Measurements from ENCODE around the gene XPO1.
"Not testable (repeated sequence)": the region's sequence is repeated elsewhere in the genome, so short reads cannot be mapped to it uniquely, and the experiment has no call there.

XPO1 gene

GRCh38 chr2:61492476-61492875, 45.7 kb downstream of the XPO1 start:
- H3K27ac ChIP-seq (ENCODE audit: low read depth, low read length): no peak overlapping the region

GRCh38 chr2:61485281-61485680, 52.9 kb downstream of the XPO1 start:
- Histone ChIP-seq H3K9ac (ENCODE audit: low read depth, low read length) (no peak overlapping the region), H3K9me3 (ENCODE audit: control insufficient read depth, insufficient read depth, low read length) (no peaks in the 10 kb centered on the region), H3K27me3 (ENCODE audit: control insufficient read depth, insufficient read depth, low read length) (no peaks in the 10 kb centered on the region), H3K4me3 (ENCODE audit: low read depth, low read length) (no peak overlapping the region), H3K36me3 (ENCODE audit: control insufficient read depth, insufficient read depth, low read length) (peaks cover 96% of the 10 kb centered on the region), H3K4me1 (ENCODE audit: control insufficient read depth, insufficient read depth, low read length) (no peaks in the 10 kb centered on the region), H3K27ac (ENCODE audit: low read depth, low read length) (no peak overlapping the region)

More at GRCh38 chr2:61492476-61492875, 45.7 kb downstream of the XPO1 start:
- H3K9ac ChIP-seq (ENCODE audit: low read depth, low read length): no peak overlapping the region
- H3K9me3 ChIP-seq (ENCODE audit: control insufficient read depth, insufficient read depth, low read length): no peaks in the 10 kb centered on the region
- peaks cover 98% of the 10 kb centered on the region for H3K36me3 ChIP-seq (ENCODE audit: control insufficient read depth, insufficient read depth, low read length)
- no peak overlapping the region for H3K4me3 ChIP-seq (ENCODE audit: low read depth, low read length)
- no peaks in the 10 kb centered on the region for H3K4me1 ChIP-seq (ENCODE audit: control insufficient read depth, insufficient read depth, low read length)
- no peaks in the 10 kb centered on the region for H3K27me3 ChIP-seq (ENCODE audit: control insufficient read depth, insufficient read depth, low read length)

GRCh38 chr2:61478086-61478485, 60.1 kb downstream of the XPO1 start:
- Histone ChIP-seq H3K9me3 (ENCODE audit: control insufficient read depth, insufficient read depth, low read length) (no peaks in the 10 kb centered on the region), H3K4me1 (ENCODE audit: control insufficient read depth, insufficient read depth, low read length) (no peaks in the 10 kb centered on the region), H3K27ac (ENCODE audit: low read depth, low read length) (no peak overlapping the region), H3K27me3 (ENCODE audit: control insufficient read depth, insufficient read depth, low read length) (no peaks in the 10 kb centered on the region), H3K9ac (ENCODE audit: low read depth, low read length) (no peak overlapping the region), H3K4me3 (ENCODE audit: low read depth, low read length) (no peak overlapping the region), H3K36me3 (ENCODE audit: control insufficient read depth, insufficient read depth, low read length) (peaks cover 66% of the 10 kb centered on the region)

- not testable (repeated sequence) for H3K4me3 ChIP-seq (ENCODE audit: low read depth, low read length); H3K27me3 ChIP-seq (ENCODE audit: control insufficient read depth, insufficient read depth, low read length); H3K4me1 ChIP-seq (ENCODE audit: control insufficient read depth, insufficient read depth, low read length); H3K9me3 ChIP-seq (ENCODE audit: control insufficient read depth, insufficient read depth, low read length); H3K9ac ChIP-seq (ENCODE audit: low read depth, low read length); H3K27ac ChIP-seq (ENCODE audit: low read depth, low read length)
- peaks cover 56% of the 10 kb centered on the region for H3K36me3 ChIP-seq (ENCODE audit: control insufficient read depth, insufficient read depth, low read length)
Observed at GRCh38 chr2:61476929-61477589, 61.1 kb downstream of the XPO1 start.

- Histone ChIP-seq H3K9ac (ENCODE audit: low read depth, low read length) (peak overlapping the region; percentile 93), H3K9me3 (ENCODE audit: control insufficient read depth, insufficient read depth, low read length) (no peaks in the 10 kb centered on the region), H3K27me3 (ENCODE audit: control insufficient read depth, insufficient read depth, low read length) (no peaks in the 10 kb centered on the region), H3K4me3 (ENCODE audit: low read depth, low read length) (peak overlapping the region; percentile 89), H3K4me1 (ENCODE audit: control insufficient read depth, insufficient read depth, low read length) (peaks cover 6% of the 10 kb centered on the region; the same call in 1 of the 2 replicates), H3K27ac (ENCODE audit: low read depth, low read length) (peak overlapping the region; percentile 99), H3K36me3 (ENCODE audit: control insufficient read depth, insufficient read depth, low read length) (peaks cover 17% of the 10 kb centered on the region)
Observed at GRCh38 chr2:61471905-61472805, 66.0 kb downstream of the XPO1 start.

GRCh38 chr2:61470965-61471904, 66.9 kb downstream of the XPO1 start, which contains the start of gene USP34:
Gene USP34, minus strand, starts transcription at chr2:61471087. Its CDS starts 395 bp downstream, at chr2:61470692.
- H3K27me3 ChIP-seq (ENCODE audit: control insufficient read depth, insufficient read depth, low read length): no peaks in the 10 kb centered on the region
- peak within 1 kb of the TSS; percentile 89 for H3K4me3 ChIP-seq (ENCODE audit: low read depth, low read length)
- H3K36me3 ChIP-seq (ENCODE audit: control insufficient read depth, insufficient read depth, low read length): peaks cover 15% of the 10 kb centered on the region
- H3K9ac ChIP-seq (ENCODE audit: low read depth, low read length): peak within 1 kb of the TSS; percentile 93
- H3K9me3 ChIP-seq (ENCODE audit: control insufficient read depth, insufficient read depth, low read length): no peaks in the 10 kb centered on the region
- peaks cover 6% of the 10 kb centered on the region; the same call in 1 of the 2 replicates for H3K4me1 ChIP-seq (ENCODE audit: control insufficient read depth, insufficient read depth, low read length)
- H3K27ac ChIP-seq (ENCODE audit: low read depth, low read length): peak within 1 kb of the TSS; percentile 99

- Histone ChIP-seq H3K4me1 (ENCODE audit: control insufficient read depth, insufficient read depth, low read length) (peaks cover 6% of the 10 kb centered on the region; the same call in 1 of the 2 replicates), H3K27ac (ENCODE audit: low read depth, low read length) (peak overlapping the region; percentile 99), H3K36me3 (ENCODE audit: control insufficient read depth, insufficient read depth, low read length) (peaks cover 15% of the 10 kb centered on the region), H3K4me3 (ENCODE audit: low read depth, low read length) (peak overlapping the region; percentile 71), H3K27me3 (ENCODE audit: control insufficient read depth, insufficient read depth, low read length) (no peaks in the 10 kb centered on the region), H3K9me3 (ENCODE audit: control insufficient read depth, insufficient read depth, low read length) (no peaks in the 10 kb centered on the region), H3K9ac (ENCODE audit: low read depth, low read length) (peak overlapping the region; percentile 76)
Observed at GRCh38 chr2:61470122-61470951, 67.8 kb downstream of the XPO1 start.

GRCh38 chr2:61469424-61470121, 68.6 kb downstream of the XPO1 start:
- Histone ChIP-seq H3K27me3 (ENCODE audit: control insufficient read depth, insufficient read depth, low read length) (no peaks in the 10 kb centered on the region), H3K4me1 (ENCODE audit: control insufficient read depth, insufficient read depth, low read length) (peaks cover 8% of the 10 kb centered on the region; the same call in 1 of the 2 replicates), H3K9ac (ENCODE audit: low read depth, low read length) (peak overlapping the region; percentile 76), H3K9me3 (ENCODE audit: control insufficient read depth, insufficient read depth, low read length) (no peaks in the 10 kb centered on the region), H3K27ac (ENCODE audit: low read depth, low read length) (peak overlapping the region; percentile 99), H3K4me3 (ENCODE audit: low read depth, low read length) (peak overlapping the region; percentile 71), H3K36me3 (ENCODE audit: control insufficient read depth, insufficient read depth, low read length) (peaks cover 15% of the 10 kb centered on the region)

GRCh38 chr2:61468231-61468630, 69.9 kb downstream of the XPO1 start:
- H3K4me1 ChIP-seq (ENCODE audit: control insufficient read depth, insufficient read depth, low read length): peaks cover 11% of the 10 kb centered on the region; the same call in 1 of the 2 replicates
- H3K9me3 ChIP-seq (ENCODE audit: control insufficient read depth, insufficient read depth, low read length); H3K27ac ChIP-seq (ENCODE audit: low read depth, low read length); H3K9ac ChIP-seq (ENCODE audit: low read depth, low read length); H3K4me3 ChIP-seq (ENCODE audit: low read depth, low read length); H3K27me3 ChIP-seq (ENCODE audit: control insufficient read depth, insufficient read depth, low read length): not testable (repeated sequence)
- H3K36me3 ChIP-seq (ENCODE audit: control insufficient read depth, insufficient read depth, low read length): peaks cover 10% of the 10 kb centered on the region

Data from HUES48 (cell line).